ENCODE measurements around the gene TARS1. TPM values are rescaled to one million over a fixed set of nuclear protein-coding genes. Genes with fewer than 3 reads are reported as not detected.

Gene TARS1
- total and polyA plus RNA-seq, 7 donors = 81.7 to 151 (median 117) TPM

DNA sequence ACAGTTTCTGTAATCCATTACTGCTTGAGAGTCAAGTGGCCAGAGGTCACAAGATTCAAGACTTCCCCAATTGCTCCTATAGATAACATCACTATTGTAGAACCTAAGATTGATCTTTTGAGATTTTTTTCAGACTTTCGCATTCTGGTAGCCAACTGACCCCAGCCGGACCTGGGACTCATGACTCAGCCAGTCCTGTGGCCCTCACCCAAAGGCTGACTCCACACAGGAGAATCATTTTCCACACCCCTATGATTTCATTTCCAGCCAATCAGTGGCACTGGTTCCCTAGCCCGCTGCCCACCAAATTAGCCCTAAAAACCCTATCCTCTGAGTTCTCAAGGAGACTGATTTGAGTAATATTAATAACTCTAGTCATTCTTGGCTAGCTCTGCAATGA lies 36.2 kb downstream of the TARS1 start:
- Histone ChIP-seq H3K36me3 (peaks cover 0 to 74% (median 4%) of the 10 kb centered on the region in 4 donors), H3K4me1 (no peaks in the 10 kb centered on the region), H3K27ac (no peak overlapping the region), H3K4me3 (no peak overlapping the region), H3K9me3 (no peaks in the 10 kb centered on the region), H3K27me3 (no peaks in the 10 kb centered on the region)
- no peak for DNase-seq
- intact Hi-C loops (cut with DNase I) = no loop called here
- WGBS, 2 donors = 95 to 98% methylated on average over 3 of the region's 3 CpGs
- TF ChIP-seq CTCF (IDR thresholded peaks at IDR 0.05) (no peak), POLR2AphosphoS5 (IDR thresholded peaks at IDR 0.05) (no peak), POLR2A (IDR thresholded peaks at IDR 0.05) (no peak), EP300 (IDR thresholded peaks at IDR 0.05) (no peak)

DNA sequence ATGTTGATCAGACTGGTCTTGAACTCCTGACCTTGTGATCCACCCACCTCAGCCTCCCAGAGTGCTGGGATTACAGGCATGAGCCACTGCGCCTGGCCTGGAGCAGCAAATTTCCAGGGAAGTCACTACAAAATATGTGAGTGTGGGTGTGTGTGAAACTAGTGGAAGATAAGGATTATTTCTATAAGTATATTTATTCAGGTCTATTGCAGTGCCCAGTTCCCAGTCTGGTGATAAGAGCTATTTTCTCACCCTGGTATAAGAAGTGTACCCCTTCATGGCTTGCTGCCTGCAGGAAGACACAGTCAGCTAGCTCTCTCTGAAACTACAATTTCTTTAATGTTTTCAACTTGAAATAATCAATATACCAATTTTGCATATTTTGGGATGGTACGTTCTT lies 37.1 kb downstream of the TARS1 start:
- H3K36me3 ChIP-seq = peaks cover 0 to 66% (median 3%) of the 10 kb centered on the region in 4 donors
- H3K4me1 ChIP-seq = no peaks in the 10 kb centered on the region
- H3K4me3 ChIP-seq = no peak overlapping the region
- intact Hi-C loops (cut with DNase I) = no loop called here
- DNase-seq = no peak
- H3K27me3 ChIP-seq = no peaks in the 10 kb centered on the region
- no peaks in the 10 kb centered on the region for H3K9me3 ChIP-seq
- TF ChIP-seq POLR2A (IDR thresholded peaks at IDR 0.05) (no peak), CTCF (IDR thresholded peaks at IDR 0.05) (no peak), EP300 (IDR thresholded peaks at IDR 0.05) (no peak), POLR2AphosphoS5 (IDR thresholded peaks at IDR 0.05) (no peak)
- 95 to 99% methylated on average over 2 of the region's 2 CpGs for WGBS, 2 donors
- H3K27ac ChIP-seq = no peak overlapping the region

GRCh38 chr5:33479311-33479710 lies 38.5 kb downstream of the TARS1 start:
- Histone ChIP-seq H3K36me3 (peaks cover 0 to 51% (median 3%) of the 10 kb centered on the region in 4 donors), H3K27me3 (no peaks in the 10 kb centered on the region), H3K9me3 (no peaks in the 10 kb centered on the region), H3K4me1 (no peaks in the 10 kb centered on the region), H3K4me3 (no peak overlapping the region), H3K27ac (no peak overlapping the region)
- intact Hi-C loops (cut with DNase I) = no loop called here
- WGBS, 2 donors = 97 to 98% methylated on average over 3 of the region's 3 CpGs
- DNase-seq = no peak
- TF ChIP-seq POLR2AphosphoS5 (IDR thresholded peaks at IDR 0.05) (no peak), POLR2A (IDR thresholded peaks at IDR 0.05) (no peak), CTCF (IDR thresholded peaks at IDR 0.05) (no peak), EP300 (IDR thresholded peaks at IDR 0.05) (no peak)

DNA sequence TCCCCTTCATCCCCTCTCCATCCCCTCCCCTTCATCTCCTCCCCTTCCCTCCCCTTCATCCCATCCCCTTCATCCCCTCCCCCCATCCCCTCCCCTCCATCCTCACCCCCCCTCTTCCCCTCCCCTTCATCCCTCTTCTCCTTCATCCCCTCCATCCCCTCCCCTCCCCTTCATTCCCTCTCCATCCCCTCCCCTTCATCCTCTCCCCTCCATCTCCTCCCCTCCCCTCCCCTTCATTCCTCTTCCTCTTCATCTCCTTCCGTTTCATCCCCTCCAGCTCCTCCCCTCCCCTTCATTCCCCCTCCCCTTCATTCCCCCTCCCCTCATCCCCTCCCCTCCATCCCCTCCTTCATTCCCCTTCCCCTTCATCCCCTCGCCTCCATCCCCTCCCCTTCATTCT lies 40.1 kb downstream of the TARS1 start:
- Histone ChIP-seq H3K9me3 (no peaks in the 10 kb centered on the region), H3K27ac (no peak overlapping the region), H3K27me3 (no peaks in the 10 kb centered on the region), H3K36me3 (peaks cover 0 to 35% (median 0%) of the 10 kb centered on the region in 4 donors), H3K4me3 (no peak overlapping the region), H3K4me1 (no peaks in the 10 kb centered on the region)
- no peak for DNase-seq
- no peak for TF ChIP-seq POLR2AphosphoS5 (IDR thresholded peaks at IDR 0.05)
- TF ChIP-seq POLR2A (IDR thresholded peaks at IDR 0.05) = no peak
- TF ChIP-seq CTCF (IDR thresholded peaks at IDR 0.05) = no peak
- no peak for TF ChIP-seq EP300 (IDR thresholded peaks at IDR 0.05)
- intact Hi-C loops (cut with DNase I) = no loop called here
- WGBS, 2 donors = 84 to 92% methylated on average over 2 of the region's 2 CpGs

- WGBS, 2 donors = 92 to 96% methylated on average over 7 of the region's 7 CpGs
- Histone ChIP-seq H3K9me3 (no peaks in the 10 kb centered on the region), H3K27me3 (no peaks in the 10 kb centered on the region), H3K27ac (no peak overlapping the region), H3K36me3 (peaks cover 0 to 21% (median 0%) of the 10 kb centered on the region in 4 donors), H3K4me1 (no peaks in the 10 kb centered on the region), H3K4me3 (no peak overlapping the region)
- intact Hi-C loops (cut with DNase I) = no loop called here
- no peak for DNase-seq
- TF ChIP-seq POLR2AphosphoS5 (IDR thresholded peaks at IDR 0.05) (no peak), EP300 (IDR thresholded peaks at IDR 0.05) (no peak), POLR2A (IDR thresholded peaks at IDR 0.05) (no peak), CTCF (IDR thresholded peaks at IDR 0.05) (no peak)
These were observed 41.6 kb downstream of the TARS1 start for GRCh38 chr5:33482335-33482734.

All from sigmoid colon (tissue), 7 donors.